HG02798 (cell line): ENCODE results near the gene KIF12.
"Not testable (repeated sequence)": the region's sequence is repeated elsewhere in the genome, so short reads cannot be mapped to it uniquely, and the experiment has no call there.

Experiments used
- ATAC-seq: cut with Tn5 transposase; IDR thresholded peaks from one replicate; pipeline ENCODE4 v1.9.1; 2021; ENCODE audit warnings: mild to moderate bottlenecking; ENCODE audit not compliant: unreplicated experiment, poor library complexity

The KIF12 gene

DNA sequence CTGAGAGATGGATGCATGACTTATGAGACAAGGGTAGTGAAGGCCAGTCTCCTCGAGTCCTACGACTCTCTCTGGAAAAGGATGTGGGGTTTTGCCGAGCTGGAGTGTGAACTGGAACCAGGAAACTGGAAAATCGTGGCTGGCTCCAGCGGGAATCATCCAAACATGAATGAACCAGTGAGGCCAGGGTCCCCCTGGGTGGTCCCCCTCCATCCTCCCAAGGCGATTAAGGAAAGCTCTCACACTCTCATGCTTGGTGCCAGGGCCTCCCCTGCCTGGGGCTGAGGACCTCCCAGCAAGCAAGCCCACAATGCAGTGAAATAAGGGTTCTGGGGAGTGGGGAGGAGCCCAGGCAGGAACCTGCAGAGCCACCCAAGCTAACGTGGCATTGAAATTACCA lies 11.4 kb downstream of the KIF12 start:
- ATAC-seq: no peak

DNA sequence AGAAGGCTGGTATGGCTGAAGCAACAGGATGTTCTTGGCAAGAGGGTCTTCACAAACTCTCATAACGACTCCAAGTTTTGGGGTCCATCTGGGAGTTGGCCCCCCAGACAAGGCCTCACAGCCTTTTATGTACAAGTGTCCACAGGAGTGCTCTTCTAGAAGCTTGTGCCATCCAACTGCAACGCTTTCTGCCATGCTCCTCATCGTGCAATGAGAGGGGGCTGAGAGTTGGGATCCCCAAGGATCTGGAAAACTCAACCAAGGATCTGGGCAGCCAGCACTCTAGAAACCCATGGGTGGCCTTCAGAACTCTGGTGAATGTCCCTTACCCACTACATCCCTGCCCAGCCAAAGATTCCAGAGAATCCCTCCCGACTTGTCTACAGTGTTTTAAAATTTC lies 12.5 kb downstream of the KIF12 start:
- no peak for ATAC-seq

DNA sequence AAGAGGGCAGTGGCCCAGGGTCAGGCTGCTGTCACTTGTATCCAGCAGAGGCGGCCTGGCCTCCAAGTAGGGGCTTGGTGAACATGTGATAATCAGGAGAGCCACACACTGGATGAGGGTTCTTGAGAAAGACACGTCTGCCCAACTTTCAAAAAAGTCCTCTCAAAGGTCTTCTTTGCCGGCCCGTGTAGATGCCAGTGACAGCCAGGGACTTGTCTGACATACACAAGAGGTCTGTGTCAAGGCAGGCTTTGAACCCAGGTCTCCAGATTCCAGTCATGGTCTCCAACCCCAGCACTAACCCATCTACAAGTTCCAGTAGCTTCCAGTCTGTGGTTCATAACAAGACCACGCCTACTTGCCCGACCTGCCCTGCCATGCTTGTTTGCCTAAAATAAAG lies 13.1 kb downstream of the KIF12 start:
- ATAC-seq: no peak

DNA sequence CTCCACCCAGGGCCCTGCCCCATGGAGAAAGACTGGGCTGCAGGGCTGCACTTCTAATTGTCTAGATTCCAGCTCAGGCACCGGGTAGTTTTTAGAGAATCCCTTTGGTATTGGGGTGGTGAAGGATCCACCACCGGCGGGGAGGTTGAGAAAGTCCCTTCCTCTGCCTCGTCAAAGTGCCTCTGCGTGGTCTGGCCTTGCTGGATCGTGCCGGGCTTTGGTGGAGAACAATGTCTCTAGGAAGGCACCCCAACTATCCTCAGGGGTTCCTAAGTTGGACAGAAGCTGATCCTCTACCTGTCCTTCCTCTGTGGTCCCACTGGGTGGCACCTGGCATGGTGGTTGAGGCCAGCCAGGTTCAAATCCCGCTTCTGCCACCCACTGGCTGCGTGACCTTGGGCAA lies 13.7 kb downstream of the KIF12 start:
- ATAC-seq: no peak

DNA sequence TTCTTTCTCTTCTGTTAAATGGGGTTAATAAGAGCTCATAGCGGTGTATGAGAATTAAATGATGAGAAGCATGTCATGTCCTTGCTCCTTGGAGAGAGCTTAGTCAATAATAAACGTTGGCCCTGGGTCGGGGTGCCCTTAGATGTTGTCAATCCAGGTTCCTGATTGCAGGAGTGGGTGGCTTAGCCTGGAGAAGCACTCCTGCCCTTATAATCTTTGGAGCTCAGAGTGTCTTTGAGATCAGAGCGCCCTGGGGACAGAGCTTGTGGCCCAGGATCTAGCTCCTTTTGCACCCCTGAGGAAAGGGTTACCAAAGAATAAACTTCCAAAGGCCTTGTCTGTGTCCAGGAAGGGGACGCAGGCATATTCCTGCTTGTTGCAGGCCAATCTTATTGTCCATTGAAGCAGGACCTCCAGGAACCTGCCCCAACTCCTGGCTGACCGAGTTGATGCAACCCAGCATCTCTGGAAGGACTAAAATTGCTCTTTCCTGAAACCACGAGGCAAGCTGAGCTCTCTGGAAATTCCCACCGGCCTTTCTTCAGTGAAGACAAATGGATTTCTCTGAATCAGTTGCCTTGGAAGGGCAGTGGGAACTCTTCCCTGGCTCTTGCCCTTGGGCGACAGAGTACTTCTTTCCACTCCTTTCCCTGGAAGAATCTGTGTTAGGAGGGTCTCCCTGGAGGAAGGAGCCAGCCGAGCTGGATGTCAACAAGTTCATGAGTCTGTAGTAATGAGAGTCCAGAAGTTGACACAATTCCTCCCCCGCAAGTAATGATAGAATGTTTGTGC lies 14.6 kb downstream of the KIF12 start:
- no peak for ATAC-seq

DNA sequence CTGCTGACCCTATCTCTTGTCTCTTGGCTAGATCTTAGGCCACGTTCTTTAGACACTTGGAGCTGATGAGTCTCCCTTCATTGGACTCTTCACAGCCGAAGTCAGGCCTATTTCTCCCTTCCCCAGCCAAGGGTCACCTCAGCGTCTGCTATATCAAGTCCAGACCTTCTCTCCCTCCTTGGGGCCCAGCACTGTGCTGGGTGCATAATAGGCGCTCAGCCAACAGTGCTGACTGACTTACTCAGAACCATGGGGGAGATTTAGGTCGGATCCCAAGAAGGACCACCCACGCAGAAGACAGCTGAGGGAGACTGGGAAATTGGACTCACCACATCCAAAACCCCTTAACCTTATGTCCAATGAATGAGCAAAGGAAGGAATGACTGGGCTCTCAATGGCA lies 15.4 kb downstream of the KIF12 start:
- no peak for ATAC-seq

DNA sequence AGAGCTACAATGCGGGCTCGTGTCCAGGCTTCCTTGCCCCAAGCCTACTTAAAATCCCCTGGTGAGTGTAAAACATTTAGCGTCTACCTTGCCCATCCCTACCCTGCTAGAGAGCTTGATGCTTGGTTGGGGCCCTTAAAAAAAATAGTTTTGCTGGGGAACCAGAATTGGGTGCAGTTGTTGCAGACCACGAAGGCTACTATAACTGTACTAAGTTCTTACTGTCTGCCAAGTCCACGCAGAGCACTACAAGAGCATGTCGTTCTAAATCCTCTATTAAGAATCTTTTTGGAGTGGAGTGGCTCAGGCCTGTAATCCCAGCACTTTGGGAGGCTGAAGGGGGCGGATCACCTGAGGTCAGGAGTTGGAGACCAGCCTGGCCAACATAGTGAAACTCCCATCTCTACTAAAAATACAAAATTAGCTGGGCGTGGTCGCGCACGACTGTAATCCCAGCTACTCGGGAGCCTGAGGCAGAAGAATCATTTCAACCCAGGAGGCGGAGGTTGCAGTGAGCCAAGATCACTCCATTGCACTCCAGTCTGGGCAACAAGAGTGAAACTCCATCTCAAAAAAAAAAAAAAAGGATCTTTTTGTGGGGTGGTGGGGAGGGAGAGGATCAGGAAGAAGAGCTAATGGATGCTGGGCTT lies 16.2 kb downstream of the KIF12 start:
- ATAC-seq: not testable (repeated sequence)

DNA sequence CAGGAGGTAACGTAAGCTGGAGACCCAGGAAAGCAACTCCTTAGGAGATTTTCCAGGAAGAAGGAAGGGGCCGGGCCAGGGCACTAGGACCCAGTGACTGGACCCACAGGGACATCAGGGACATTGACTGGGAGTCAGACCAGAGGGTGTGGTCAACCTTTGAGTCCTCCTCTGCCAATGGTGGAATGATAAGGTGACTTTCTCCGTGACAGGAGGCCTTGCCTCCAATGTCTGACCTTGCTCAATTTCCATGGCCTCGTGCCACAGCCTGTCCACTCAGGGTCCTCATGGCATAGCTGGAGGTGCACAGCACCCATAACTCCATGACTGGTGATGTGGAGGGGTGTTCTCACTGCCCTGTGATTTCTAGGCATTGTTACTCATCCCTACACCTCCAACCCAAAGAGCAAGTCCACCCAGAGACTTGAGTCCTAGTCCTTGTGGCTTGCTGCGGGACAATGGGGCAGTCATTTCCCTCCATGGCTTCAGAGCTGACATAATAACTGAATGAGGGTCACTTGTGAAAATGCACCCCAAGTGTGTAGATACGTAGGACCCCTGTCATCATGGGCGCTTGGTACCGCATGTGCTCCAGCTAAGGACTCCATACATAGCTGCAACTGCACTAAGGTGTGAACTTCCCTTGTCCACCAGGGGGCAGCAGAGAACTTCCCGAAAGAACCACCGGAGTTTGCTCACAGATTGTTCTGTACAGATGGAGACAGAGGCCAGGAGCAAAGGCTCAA lies 16.9 kb downstream of the KIF12 start:
- peak; percentile 92 for ATAC-seq

DNA sequence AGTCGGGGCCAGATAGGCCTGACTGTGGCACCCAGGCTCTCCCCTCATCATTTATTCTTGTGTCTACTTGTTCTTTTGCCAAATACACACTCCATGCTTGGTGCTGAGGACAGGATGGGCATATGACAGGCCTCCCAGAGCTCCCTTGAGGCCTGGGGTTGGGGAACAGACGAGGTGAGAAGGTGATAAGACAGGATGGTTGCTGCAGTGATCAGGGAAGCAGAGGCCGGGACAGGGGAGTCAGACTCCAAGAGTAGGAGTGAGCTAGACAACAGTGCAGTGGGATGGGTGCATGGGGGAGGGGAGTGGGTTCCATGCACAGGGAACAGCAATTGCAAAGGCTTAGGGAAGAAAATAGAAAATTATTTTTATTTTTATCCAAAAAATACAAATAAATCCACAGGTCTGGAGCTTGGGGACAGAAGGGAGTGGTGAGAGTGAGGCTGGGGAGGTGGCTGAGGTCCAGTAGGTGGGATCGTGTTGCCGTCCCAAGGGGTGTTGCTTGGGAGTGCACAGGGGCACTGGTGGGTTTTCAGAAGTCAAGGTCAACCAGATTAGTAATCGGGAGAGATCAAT lies 17.6 kb downstream of the KIF12 start:
- ATAC-seq: no peak

DNA sequence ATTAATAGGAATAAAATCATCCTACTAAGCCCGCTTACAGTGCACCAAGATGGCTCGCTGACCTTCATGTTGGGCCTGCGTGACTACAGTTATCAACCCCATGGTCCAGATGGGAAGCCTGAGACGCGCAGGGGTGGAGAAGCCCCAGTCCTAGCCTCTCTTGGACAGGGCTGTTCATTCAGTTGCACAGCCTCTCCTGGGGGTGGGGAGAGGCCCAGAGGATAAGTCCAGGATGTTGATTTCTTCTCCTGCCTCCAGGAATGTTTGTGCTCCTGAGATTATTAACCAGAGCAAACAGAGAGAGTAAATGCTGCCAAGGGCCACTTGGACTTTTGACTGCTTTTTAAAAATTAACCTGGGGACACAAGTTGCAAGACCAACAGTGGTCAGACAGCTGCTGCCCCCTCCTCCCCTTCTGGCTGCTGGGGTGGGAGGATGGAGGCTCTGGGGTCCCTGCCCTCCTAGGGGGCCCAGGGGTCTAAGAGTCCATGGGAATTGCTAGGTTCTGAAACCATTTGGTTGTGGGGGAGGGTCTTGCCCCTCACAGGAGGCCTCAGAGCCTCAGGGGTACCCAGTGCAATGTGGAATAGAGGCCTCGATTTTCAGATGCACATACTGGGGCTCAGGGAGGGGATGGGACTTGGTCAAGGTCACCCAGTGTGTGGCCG lies 18.2 kb downstream of the KIF12 start:
- ATAC-seq: no peak

DNA sequence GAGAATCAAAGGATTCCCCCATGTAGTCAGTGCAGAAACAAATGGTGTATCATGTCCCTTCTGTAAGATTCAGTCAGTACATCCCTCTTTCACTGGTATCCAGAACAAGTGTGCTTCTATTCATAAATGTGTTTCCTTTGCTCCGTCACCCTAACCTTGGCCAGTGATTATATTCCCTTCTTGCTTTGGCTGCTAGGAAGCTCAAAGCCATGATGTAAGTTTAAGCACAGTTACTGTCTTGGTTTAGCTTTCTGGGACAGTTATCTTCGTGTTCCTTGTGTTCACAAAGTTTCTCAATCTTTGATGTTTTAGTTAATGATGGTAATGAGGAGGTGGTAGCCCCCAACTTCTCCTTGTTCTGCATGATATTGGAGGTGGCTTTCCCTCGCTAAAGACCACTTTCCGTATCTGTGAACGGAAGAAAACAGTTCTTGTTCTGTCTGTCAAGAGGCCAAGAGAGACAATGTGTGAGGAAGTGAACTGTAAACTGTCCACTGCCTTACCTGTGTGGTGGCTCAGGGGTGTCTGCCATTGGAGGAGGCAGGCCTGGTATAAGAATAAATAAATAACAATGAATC lies 18.8 kb downstream of the KIF12 start:
- no peak for ATAC-seq

DNA sequence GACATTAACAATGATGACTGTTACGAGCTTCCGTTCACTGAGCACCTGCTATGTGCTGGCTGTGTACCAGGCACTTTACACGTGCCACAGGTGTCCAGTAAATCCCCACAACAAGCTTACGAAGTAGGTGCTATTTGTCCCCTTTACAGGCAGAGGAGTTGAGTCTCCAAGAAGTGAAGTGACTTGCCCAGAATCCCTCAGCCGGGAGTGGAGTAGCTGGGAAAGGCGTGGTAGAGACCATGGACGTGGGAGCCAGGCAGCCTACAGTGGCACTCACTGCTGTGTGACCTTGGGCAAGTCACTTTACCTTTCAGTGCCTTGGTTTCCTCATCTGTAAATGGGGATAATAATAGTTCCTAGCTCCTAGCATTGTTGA lies 20.3 kb downstream of the KIF12 start:
- no peak for ATAC-seq

DNA sequence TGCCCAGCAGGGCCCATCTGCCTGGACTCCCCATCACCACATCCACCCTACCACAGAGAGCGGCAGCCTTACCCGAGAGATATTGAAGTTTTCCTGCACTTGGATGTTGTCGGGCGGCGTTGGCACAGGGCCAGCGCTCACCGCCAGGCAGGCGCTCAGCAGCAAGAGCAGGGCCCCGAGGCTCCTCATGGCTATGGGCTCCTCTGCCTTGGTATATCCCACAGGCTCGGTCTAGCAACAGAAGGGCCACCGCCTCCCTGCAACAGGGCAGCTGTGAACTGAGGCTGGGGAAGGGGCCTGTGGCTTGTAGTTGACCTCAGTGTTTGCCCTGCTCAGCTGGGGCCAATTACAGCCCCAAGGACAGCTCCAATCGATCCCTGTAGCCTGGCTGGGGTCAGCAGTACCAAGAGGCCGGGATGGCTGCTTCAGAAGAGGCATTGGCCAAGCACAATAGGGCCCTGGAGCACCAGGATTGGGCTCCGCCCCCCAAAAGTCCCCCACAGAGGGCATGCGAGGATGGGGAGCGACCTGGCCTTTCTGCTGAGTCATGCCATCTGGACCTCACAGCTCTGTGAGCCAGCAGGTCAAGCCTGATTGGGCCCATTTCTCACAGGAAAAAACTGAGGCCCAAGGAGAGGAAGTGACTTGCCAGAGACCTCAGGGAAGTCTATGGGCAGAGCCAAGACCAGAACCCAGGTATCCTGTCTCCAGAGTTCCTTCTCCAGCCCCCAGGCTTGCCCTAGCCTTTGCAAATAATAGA lies 20.9 kb downstream of the KIF12 start, which contains the start of gene AMBP:
Gene AMBP (minus strand): TSS at position 280 of the 760 bp plus-strand sequence. CDS start 91 bp downstream, at position 189.
- no peak for ATAC-seq

DNA sequence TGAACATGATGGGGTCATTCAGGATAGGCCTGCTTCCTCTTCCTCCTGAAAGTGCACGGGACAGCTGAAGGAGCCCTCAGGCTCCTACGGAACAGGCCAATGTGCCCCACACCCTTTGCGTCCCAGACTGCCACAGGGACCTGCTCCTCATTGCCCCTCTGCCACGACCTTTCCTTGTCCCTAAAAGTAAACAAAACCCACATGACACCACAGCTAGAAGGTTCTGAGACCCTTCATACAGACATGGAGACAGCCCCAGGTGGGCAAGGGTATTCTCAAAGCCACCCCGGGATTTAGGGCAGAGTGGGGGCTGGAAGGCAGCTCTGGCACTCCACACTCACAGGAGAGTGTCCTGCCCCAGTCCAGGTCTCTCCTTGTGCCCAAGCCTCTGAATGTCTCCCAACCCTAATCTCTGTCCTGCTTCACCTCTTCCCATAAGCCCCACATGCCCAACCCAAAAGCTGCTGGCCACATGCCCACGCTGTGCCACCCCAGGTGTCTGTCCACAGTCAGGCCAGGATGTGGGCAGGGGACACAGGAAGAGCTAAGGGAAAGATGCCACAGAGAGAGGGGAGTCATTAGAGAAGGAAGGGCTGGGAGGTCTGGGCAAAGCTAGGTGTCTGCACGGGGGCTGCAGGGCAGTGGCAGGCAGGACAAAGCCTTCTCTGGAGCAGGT lies 21.8 kb downstream of the KIF12 start:
- ATAC-seq: no peak

DNA sequence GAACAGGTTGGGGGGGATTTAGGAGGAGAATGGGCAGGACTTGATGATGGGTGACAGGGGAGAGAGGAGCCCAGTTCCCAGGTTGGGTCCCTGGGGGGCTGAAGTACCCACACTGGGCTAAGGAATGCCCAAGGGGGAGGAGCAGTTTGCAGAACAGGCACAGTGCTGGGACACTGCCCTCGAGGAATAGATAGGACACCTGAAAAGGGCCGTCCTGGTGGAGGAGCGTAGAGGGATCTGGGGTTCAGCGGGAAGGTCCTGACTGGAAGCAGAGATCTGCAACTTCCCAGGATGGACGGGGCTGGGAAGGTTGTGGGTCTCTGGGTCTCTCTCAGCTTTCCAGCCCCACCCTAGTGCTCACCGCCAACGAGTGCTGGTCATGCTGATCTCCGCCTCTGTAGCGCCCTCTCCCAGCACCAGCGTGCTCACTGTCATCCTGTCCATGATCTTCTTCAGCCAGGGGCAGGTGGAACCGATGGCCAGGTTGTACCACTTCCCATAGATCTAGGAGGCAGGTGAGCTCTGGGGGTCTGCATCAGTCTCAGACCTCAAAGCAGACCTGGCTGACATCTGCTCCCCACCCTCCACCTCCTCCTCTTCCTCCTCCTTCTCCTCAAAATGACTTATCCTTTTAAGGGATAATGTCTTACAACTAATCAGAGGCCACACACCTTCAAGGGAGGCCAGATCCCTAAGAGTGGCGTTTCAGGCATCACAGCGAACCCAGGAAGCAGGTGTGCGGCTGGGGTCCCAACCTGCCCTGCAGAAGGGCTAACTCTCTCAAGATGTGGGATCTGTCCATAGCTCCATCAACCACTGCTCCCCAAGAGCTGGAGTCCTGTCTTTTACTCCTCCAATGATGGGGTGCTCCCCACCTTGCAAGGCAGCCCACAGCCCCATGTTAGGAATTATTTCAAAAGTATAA lies 22.6 kb downstream of the KIF12 start:
- no peak for ATAC-seq

DNA sequence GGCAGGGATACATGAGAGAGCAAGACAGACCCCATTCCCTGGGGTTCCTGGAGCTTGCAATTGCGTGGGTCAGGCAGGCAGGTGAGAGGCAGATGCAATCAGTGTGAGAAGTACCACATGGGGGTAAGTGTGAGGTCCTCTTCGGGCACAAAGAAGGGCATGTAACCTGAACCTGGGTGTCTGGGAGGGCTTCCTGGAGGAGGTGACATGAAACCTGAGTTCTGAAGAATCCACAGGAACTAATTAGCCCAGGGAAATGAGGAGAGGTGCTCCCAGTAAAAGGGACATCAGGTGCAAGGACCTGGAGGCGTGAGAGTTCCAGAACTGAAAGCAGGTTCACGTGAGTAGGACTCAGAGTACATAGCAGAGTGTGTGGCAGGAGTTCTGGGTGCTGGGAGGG lies 23.5 kb downstream of the KIF12 start:
- no peak for ATAC-seq

DNA sequence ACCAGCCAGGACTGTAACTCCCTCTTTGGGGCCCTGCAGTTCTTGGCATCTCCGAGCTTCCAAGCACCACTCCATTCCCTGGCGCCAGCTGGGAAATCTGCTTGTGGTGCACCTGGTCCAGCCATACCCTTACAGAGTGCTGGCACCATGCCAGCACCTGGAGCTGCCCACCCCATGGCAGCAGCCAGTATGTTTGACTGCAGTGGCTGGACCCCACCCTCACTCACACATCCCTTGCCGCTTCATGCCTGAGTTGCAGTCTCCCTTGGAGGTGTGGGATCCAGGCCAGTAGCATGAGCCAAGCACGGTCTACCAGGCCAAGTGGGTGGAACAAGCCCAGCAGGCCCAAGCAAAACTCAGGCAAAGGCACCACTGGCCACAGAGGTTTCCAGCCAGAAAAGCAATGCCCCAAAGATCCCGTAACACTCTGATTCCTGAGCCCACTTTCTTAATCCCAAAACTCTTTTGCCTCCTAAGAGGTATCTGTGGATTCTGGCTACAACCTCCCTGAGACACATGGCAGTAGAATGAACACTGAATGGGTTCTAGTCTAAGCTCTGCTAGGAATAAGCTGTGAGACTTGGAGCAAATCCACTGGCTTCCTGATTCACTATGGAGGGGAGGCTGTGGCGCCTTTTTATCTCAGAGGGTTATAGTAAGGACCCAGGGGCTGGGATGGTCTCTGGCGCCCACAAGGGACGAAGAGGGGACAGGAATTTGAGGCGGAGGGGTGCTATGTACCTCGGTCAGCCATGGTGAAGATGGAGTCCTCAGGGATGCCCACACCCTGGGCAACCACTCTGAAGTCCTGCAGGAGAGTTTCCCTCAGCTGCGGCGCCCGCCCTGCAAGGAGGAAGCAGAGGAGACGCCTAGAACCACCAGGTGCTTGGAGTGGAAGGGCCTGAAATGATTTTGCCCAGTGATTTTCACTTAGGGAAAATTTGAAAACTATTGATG lies 26.6 kb downstream of the KIF12 start:
- no peak for ATAC-seq
